Fibroblast of pulmonary artery (primary cell): ENCODE data around the gene TRIM56.
"Not testable (repeated sequence)": the region's sequence is repeated elsewhere in the genome, so short reads cannot be mapped to it uniquely, and the experiment has no call there.

Experiments used
- DNase-seq: peaks from one replicate; pipeline ENCODE4 v3.0.0-alpha.2; 2010; ENCODE audit warnings: low read depth
- H3K4me3 ChIP-seq: replicated peaks from 2 replicates; pipeline ENCODE4 v1.5.1; 2011; ENCODE audit warnings: low read depth, mild to moderate bottlenecking, control low read depth, low read length, moderate library complexity
- CTCF ChIP-seq: IDR thresholded peaks from 2 replicates; pipeline ENCODE4 v1.5.1; 2011; ENCODE audit warnings: mild to moderate bottlenecking, control low read depth, low read length, inconsistent platforms; ENCODE audit errors: missing control alignments

Gene TRIM56

GRCh38 chr7:101081432-101081831, 3.8 kb upstream of the TRIM56 start:
- no peak for DNase-seq
- TF ChIP-seq CTCF = no peak
- no peak overlapping the region for H3K4me3 ChIP-seq

- DNase-seq = no peak
- peak overlapping the region; percentile 83 for H3K4me3 ChIP-seq
- no peak for TF ChIP-seq CTCF
Observed at GRCh38 chr7:101084865-101085161, 468 bp upstream of the TRIM56 start.

- no peak for TF ChIP-seq CTCF
- H3K4me3 ChIP-seq = no peak overlapping the region
Observed at GRCh38 chr7:101087334-101088068, 2.2 kb downstream of the TRIM56 start.

GRCh38 chr7:101088069-101088425, 2.8 kb downstream of the TRIM56 start:
- no peak overlapping the region for H3K4me3 ChIP-seq
- no peak for TF ChIP-seq CTCF
- no peak for DNase-seq

More at GRCh38 chr7:101087334-101088068, 2.2 kb downstream of the TRIM56 start:
- DNase-seq = no peak

GRCh38 chr7:101088858-101089529, 3.7 kb downstream of the TRIM56 start:
- H3K4me3 ChIP-seq = no peak overlapping the region
- no peak for TF ChIP-seq CTCF
- DNase-seq = no peak

GRCh38 chr7:101089876-101090275, 4.6 kb downstream of the TRIM56 start:
- no peak overlapping the region for H3K4me3 ChIP-seq
- no peak for DNase-seq
- no peak for TF ChIP-seq CTCF

GRCh38 chr7:101092266-101092905, 7.1 kb downstream of the TRIM56 start:
- H3K4me3 ChIP-seq, DNase-seq: not testable (repeated sequence)
